Medulla oblongata (tissue), 1 donor: ENCODE data around the gene TNS4.

Experiments
- DNase-seq: peaks from one replicate; pipeline ENCODE4 v3.0.0-alpha.2; 2015; ENCODE audit errors: extremely low spot score

TNS4 gene

DNA sequence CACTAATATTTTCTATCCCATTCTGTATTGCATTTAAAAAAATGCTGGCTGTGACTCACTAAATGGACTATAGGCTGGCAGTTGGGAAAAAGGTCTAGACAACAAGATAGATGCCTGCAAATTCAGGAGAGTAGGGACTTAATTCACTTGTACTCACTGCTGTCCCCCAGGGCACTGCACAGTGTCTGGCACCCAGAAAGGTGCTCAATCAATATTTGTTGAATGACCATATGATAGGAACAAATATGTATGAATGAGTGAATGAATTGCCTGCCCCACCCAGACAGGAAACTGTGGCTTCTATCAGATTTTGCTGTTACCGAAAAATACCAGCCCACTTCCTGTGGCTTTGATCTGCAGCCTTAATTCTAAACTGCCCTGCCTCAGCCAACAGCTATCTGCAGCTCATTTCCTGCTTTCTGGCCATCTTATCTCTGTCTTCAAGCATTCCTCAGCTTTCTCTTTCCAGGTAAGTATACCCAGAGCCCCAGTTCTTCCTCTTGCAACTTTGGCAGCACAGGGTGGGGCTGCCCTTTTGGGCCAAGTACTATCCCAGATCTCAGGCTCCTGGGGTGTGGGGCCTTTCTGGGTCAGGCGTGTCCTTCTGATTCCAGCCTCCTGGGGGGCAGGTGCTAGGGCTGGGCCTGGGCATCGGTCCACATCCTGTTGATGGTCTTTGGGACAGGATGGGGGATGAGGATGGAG is 15.3 kb upstream of the TNS4 start:
- DNase-seq, result no peak

DNA sequence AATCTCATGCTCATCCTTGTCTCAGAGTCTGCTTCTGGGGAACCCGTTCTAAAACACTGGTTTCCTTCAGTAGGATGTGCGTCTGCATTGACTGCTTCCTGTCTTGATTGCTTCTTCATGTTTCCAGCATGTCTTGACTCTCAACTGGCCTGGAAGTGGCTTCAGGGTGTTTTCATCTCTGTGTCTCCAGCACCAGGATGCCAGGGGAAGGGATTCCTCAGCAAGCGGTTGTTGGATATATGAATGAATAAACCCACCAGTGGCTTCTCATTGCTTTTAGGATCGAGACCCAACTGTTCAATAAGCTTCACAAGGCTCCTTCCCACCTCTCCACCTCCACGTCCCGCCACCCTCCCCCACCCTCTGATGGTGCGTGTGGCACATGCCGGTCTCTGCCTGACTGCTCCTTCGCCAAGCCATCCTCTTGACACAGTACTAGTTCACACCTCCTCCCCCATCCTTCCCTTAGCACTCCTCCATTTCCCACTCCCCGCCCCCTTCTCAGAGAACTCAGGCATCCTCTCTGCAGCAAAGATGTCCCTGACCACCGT is 14.1 kb upstream of the TNS4 start:
- DNase-seq, result no peak

DNA sequence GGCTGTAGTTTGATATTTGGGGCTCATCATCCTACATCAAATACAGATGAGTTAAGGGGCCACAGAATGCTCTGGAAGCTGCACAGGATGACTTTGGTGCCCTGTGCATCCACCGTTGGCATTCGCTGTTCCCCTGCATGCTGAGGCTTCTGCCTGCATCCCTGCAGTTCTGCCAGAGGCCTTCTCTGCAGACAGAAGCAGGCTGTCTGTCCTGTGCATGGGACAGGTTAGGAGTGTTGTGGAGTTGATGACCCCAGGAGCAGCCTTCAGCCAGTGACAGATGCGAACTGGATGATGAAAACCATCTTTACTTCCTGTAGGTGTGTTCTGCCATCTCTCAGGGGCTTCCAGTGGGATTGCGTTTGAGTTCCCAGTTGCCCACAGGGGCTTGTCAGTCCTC is 13.6 kb upstream of the TNS4 start:
- DNase-seq, result no peak

DNA sequence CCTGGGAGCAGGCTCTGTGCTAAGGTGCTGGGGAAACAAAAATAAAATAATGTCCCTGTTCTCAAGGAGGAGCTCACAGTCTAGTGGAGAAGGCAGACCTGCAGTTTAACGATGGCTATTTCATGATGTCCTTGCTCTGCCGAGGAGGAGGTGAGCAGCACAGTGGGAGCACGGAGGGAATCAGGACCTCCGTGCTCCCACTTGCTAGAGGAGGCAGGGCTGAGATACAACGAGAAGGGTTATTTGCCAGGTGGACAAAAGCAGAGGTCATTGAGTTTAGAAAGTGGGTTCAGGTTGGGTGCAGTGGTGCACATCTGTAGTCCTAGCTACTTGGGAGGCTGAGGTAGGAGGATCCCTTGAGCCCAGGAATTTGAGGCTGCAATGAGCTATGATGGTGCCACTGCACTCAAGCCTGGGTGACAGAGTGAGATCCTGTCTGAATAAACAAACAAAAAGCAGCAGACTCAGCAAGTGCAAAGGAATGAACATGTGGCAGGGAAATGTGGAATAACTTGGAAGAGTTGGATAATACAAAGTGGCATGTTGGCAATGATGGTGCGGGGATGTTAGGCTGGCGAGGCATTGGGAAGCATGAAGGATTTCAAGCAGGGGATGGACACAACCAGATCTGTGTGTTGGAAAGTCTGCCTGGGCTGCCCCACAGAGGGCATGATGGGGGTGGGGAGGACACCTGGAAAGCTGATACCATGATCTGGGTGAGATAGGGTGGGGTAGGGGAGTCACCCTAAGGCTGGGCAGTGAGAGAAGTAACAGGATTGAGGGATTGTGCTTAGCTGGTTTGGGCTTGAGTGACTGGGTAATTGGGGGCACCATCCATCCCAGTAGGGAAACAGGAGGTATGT is 12.8 kb upstream of the TNS4 start:
- no peak for DNase-seq

DNA sequence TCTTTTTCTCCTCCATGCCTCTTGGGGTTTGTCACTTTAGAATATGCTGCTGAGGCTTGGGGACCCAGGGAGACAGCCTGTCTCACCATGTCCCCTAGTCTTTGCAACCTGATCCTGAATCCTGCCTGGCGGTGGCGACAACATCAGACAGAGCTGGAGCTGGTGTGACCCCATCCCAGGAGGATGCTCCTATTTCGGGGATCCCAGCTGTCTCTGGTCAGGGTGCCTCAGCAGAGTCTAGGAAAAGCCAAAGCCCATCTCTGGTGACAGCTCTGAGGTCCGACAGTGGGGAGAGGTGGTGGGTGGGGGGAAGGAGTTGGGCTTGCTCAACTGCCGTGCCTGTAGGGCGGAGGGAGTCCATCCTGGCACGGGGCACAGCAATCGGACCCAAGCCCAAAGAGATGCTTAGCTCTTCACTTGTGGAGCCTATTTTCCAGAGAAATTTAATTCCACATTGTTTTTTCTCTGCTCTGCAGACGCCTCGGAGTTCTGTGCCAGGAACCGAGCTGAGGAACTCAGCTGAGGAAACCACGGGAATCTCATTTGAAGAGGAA is 10.3 kb upstream of the TNS4 start:
- DNase-seq, result no peak

DNA sequence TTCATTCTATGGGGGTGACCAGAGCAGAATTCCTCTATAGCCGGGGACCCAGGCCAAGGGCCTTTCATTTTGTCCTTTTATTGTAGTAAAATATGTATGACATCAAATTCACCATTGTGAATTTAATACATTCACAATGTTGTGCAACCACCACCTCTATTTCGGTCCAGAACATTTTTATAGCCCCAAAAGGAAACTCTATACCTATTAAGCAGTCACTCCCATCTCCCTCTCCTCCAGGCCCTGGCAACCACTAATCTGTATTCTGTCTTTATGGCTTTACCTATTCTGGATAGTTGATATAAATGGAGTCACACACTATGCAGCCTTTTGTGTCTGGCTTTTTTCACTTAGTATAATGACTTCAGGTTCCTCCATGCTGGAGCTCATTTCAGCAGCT is 9.7 kb upstream of the TNS4 start:
- DNase-seq, result no peak

DNA sequence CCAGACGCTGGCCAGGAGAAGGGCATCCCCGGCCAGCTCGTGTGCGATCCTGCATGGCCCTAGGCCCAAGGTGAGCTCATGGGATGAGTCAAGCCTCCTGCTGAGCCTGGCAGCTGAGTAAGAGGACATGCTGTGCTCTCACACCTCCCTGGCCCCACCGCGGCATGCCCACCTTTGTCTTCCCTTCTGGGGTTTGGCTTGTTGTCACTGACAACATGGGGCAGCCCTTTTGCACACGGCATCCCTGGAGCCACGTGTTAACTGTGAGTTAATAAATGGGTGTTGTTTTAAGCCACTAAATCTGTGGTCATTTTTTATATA is 8.9 kb upstream of the TNS4 start:
- no peak for DNase-seq

DNA sequence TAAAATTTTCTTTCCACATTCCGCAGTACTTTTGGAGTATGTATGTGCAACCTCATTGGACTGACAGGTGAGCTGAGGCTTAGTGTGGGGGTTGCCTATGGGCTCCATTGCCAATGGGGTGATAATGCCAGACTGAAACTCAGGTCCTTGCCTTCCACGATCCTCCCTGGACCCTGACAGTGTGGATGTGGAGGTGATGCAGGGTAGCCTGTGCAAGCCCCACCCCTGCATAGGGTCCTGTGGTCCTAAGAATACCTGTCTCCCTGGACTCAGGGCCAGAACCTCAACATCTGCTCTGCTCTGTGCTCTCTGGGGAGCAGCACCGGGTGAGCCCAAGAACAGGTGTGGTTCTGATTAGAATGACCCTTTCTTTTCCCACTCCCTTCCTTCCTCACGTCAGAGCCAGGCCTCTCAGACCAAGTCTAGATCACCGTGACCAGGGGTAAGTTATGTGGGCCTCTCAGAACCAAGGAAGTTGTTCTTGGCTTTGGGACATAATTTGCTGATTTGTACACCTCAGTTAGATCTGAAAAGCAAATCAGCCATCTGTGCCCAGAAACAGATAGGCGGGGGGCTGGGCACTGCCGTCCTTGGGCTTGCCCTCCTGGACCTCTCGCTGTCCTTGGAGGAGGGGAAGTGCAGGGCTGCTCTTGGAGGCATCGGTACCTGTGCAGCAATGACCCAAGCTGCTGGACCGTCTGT is 8.4 kb upstream of the TNS4 start:
- no peak for DNase-seq

DNA sequence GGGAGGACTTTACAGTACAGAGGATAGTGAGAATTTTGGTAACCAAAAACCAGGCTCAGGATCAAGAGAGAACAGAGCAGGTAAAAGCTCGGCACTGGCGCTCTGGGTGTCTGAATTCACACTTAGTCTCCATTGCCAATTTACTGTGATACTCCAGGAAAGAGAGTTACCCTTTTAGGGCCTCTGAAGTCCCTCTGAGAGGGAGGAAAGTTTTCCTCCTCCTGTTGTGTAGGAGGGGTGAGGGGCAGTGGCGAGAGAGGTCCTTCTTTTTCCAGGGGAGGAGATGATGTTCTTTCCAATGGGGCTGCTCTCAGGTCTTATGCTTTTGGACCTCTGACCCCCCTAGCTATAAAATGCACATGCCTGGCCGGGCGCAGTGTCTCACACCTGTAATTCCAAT is 5.4 kb upstream of the TNS4 start:
- DNase-seq, result no peak

DNA sequence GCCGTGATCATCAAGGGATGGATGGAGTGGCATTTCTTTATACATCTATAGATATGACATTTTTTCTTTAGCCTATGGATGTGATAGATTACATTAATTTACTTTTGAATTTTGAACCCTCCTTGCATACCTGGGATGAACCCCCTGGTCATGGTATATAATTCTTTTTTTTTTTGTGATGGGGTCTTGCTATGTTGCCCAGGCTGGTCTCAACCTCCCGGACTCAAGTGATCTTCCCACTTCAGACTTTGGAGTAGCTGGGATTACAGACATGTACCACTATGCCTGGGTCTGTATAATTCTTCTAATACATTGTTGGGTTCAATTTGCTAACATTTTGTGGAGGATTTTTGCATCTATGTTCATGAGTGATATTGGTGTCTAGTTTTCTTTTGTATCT is 1.7 kb upstream of the TNS4 start:
- no peak for DNase-seq

DNA sequence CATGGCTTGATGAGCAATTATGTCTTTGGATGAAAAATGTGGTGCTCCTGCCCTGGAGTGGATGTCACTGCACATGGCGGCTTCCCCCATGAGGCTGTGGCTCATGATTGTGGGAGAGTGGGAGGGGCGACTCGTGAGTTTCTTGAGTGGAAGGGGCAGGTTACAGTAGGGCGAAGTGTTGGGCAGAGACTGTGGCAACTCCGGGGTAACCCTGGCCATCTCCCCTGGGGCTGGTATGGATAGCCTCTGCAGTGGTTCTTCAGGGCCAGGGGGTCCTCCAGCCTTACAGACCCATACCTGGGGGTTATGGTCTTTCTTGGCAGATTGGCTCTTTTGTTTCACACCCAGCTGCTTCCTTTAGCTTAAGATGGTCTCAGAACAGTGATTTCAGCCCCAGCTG is 1.3 kb upstream of the TNS4 start:
- DNase-seq, result no peak

DNA sequence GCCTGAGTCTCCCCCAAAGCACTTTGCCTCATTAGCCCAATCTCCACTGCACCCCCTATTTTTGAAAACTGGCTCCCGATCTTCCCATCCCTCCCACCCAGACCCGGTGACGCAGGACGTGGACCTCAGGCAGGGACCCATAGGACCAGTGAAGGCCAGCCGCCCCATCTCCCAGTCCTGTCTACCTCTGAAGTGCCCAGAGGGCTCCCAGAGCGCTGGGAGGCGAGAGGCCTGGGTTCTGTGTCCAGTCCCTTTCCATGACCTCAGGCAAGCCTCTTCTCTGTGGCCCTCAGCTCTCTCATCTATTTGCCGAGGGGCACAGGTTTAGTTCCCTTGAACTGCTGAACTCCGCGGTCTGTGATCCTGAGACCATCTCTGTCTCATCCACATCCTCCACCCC is 714 bp downstream of the TNS4 start:
- no peak for DNase-seq

DNA sequence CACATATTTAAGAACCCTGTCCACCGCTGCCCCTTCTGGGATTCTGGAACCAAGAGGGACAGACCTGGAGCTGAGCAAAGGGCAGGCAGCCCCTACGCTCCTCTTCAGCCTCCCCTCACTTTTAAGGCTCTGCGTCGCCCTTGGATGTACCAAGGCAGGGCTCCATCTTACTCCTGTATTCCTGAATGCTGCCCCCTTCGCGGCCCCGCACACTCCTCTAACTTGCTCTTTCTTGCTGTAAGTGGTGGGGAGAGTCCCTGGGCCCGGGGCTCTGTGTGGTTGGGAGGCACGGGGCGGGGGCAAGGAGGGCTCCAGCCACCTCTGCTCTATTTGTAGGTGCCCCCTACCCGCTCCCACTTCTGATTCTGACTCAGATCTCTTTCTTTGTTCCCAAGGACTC is 1.2 kb downstream of the TNS4 start:
- DNase-seq, result no peak

DNA sequence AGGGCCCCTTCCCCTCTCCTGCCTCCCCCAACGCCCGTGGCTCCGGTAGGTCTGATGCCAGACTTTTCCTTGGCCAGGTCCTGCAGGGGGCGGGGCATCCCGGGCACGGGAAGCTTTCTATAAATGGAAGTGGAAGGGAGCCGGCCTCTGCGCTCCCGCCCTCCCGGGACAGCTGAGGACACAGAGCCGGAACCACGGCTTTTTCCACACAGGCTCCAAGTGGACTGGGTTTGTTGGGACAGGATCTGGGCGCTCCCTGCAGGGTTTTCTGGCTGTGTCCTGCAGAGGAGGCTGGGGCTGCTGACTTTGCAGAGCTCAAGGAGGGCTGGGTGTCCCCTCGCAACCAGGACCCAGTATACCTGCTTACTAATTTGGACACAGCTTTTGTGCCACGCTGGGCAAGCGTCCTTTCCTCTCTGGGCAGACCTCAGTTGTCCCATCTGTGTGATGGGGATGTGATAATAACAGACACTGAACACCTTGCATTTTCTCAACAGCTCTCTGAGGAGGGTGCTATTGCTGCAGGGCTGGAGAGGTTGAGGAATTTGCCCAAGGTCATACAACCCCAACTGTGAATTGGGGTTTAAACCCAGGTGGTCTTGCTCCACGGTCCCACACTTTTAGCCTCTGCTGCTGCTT is 1.8 kb downstream of the TNS4 start:
- peak; percentile 50 for DNase-seq

DNA sequence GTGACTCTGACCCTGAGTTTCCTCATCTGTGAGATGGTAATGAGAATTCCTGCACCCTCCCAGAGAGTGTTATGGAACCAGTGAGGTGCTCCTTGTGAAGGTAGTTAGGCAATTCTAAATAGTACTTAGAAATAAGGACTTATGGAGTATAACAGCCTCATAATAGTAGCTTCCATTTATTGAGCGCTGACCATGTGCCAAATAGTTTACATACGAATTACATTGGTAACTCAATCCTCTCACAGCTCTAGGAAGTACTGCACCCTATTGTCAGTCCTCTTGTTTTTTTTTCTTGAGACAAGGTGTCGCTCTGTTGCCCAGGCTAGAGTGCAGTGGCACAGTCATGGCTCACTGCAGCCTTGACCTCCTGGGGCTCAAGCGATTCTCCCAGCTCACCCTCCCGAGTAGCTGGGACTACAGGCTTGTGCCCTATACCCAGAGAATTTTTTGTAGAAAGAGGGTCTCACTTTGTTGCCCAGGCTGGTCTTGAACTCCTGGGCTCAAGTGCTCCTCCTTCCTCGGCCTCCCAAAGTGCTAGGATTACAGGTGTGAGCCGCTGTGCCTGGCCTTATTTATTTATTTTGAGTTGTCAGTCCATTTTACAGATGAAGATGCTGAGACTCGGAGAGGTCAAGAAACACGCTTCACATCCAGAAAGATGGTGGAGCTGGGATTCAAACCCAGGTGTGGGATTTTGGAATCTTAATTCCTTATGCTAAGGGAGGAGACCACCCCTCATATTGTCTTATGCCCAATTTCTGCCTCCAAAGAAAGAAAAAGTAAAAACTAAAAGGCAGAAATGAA is 2.9 kb downstream of the TNS4 start:
- no peak for DNase-seq

DNA sequence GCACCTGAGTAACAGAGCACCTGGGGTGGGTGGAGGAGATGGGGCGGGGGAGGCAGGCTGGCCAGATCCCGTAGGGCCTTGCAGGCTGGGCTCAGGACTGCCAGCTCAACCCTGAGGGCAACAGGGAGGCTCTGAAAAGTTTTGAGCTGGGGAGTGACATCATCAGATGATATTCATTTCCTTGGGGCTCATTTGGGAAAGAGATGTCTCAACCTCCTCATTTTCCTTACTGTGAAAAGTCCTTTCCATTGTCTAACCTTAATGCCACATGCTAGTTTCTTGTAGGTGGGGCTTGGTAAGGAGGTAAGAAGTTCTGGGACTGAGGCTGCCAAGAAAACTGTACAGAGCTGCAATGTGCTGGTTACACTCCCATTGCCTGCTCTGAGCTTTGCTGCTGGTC is 3.7 kb downstream of the TNS4 start:
- DNase-seq, result no peak

DNA sequence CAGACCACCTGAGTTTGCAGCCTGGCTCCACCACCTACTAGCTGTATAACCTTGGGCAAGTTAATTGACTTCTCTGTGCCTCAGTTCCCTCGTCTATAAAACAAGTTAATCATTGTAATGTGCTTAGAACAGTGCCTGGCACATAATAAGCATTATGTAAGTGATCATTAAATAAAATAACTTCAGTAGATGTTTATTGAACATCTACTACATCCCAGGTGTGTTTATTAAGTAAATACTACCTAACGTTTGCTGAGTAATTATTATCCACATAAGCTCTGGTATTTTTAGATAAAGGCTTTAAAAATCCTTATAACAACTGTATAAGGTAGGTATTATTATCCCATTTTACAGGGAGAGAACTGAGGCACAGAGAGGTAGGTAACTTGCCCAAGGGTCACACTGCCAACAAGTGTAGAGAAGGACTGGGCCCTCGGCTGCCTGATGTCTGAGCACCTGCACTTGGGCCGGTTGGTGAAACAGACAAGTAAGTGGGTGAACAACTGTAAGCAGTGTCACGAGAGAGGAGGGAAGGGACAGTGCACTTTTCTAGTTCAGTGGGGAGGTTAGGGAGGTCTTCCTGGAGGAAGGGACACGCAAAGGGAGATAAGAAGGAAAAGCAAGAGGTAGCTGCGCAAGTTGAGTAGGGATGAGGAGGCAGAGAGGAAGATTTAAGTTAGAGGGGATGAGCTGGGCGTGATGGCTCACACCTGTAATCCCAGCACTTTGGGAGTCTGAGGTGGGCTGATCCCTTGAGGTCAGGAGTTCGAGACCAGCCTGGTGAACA is 4.6 kb downstream of the TNS4 start:
- no peak for DNase-seq

DNA sequence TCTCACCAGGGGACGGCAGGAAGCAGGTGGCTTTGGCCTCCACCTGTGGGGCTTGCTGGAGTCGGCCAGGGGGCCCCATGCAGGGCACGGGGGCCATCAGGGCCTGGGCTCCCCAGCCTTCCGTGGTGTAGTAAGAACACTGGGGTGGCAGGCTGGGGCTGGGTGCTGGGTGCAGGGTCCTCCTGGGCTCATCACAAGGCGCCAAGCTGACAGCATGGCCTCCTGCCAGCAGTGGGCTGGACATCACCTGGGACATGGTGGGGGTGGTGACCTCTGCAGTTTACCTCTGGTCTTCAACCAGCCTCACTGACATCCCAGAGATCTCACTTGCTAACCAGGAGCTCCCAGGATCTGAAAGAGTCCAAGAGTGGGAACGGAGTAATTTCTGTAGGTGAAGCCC is 5.3 kb downstream of the TNS4 start:
- no peak for DNase-seq

DNA sequence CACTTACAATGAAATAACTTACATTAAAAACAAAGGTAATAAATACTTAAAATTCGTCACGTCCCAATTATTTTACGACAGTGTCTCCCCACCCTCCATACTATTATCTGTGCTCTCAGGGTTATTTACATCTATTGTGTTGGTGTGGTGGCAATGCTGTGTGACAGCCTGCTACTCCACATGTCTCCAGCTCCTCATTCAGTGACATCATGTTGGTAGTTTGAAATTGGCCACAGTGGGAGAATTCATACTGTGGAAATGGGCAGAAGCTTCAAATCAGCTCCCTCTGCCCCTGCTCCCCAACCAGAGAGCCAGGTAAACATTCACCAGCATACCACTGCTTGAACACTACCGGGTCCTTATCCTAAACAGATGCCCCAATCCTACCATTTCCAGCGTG is 6.3 kb downstream of the TNS4 start:
- DNase-seq, result no peak

DNA sequence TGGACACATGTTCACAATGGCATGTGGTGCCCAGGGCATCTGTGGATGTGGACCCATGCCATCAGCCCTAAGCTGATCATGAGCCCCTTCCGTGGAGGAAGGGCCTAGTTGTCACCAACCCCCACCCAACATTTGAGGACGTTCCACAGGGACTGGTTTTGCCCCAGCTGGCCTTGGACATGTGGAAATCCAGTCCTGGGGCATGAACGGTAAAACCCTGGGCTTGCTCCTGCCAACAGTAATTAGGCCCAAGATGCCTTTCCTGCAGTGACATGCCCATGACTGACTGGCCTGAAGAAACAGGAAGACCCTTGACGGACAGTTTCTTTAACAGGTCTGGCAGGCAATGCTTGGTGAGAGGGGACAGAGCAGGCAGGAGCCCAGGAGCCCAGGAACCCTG is 7.7 kb downstream of the TNS4 start:
- DNase-seq, result no peak
